ENCODE results near the gene APC2. TPM values are rescaled to one million over a fixed set of nuclear protein-coding genes. Genes with fewer than 3 reads are reported as not detected.

The APC2 gene
- total and polyA plus RNA-seq, 4 donors, result under 0.01 to 0.06 (median 0.03) TPM

GRCh38 chr19:1481224-1481892 is 31.4 kb downstream of the APC2 start:
- no peak overlapping the region for H3K27ac ChIP-seq (ENCODE audit: low read depth in 1 of 2, low read length in 2 of 2)
- peaks cover 0 to 2% (median 0%) of the 10 kb centered on the region in 4 donors for H3K36me3 ChIP-seq (ENCODE audit: control insufficient read depth in 4 of 4, insufficient read depth in 3 of 4, low read depth in 1 of 4, low read length in 3 of 4)
- WGBS, result 92% methylated on average over 26 of the region's 26 CpGs
- H3K9ac ChIP-seq (ENCODE audit: low read depth in 1 of 2, low read length in 2 of 2), result no peak overlapping the region
- H3K4me1 ChIP-seq (ENCODE audit: control insufficient read depth in 4 of 4, insufficient read depth in 4 of 4, low read length in 3 of 4), result peaks cover 2 to 17% (median 8%) of the 10 kb centered on the region in 4 donors
- no peaks in the 10 kb centered on the region for H3K27me3 ChIP-seq (ENCODE audit: control insufficient read depth in 4 of 4, insufficient read depth in 4 of 4, low read length in 3 of 4)
- no peak overlapping the region for H3K4me3 ChIP-seq (ENCODE audit: low read depth in 1 of 3, low read length in 3 of 3)
- TF ChIP-seq TAF1 (conservative IDR thresholded peaks at IDR 0.05), result no peak
- no peak for TF ChIP-seq RAD21 (IDR thresholded peaks at IDR 0.05)
- TF ChIP-seq FOXA2 (IDR thresholded peaks at IDR 0.05), result no peak
- no peak for TF ChIP-seq ATF3 (IDR thresholded peaks at IDR 0.05)
- TF ChIP-seq MAX (IDR thresholded peaks at IDR 0.05), result no peak
- TF ChIP-seq GABPA (IDR thresholded peaks at IDR 0.05 in 1 of 2, conservative IDR thresholded peaks at IDR 0.05 in 1 of 2), result no peak
- TF ChIP-seq REST (IDR thresholded peaks at IDR 0.05), result no peak
- TF ChIP-seq CTCF (IDR thresholded peaks at IDR 0.05; ENCODE audit: low read depth, low read length, missing input control), result no peak
- TF ChIP-seq YY1 (IDR thresholded peaks at IDR 0.05), result no peak
- TF ChIP-seq JUND (IDR thresholded peaks at IDR 0.05), result no peak
- H3K9me3 ChIP-seq (ENCODE audit: control insufficient read depth in 4 of 4, low read length in 3 of 4), result no peaks in the 10 kb centered on the region
- DNase-seq (ENCODE audit: low spot score), result no peak

- Histone ChIP-seq H3K36me3 (ENCODE audit: control insufficient read depth in 4 of 4, insufficient read depth in 3 of 4, low read depth in 1 of 4, low read length in 3 of 4) (no peaks in the 10 kb centered on the region), H3K9ac (ENCODE audit: low read depth in 1 of 2, low read length in 2 of 2) (no peak overlapping the region), H3K4me3 (ENCODE audit: low read depth in 1 of 3, low read length in 3 of 3) (no peak overlapping the region), H3K9me3 (ENCODE audit: control insufficient read depth in 4 of 4, low read length in 3 of 4) (no peaks in the 10 kb centered on the region), H3K4me1 (ENCODE audit: control insufficient read depth in 4 of 4, insufficient read depth in 4 of 4, low read length in 3 of 4) (peaks cover 2 to 17% (median 8%) of the 10 kb centered on the region in 4 donors), H3K27ac (ENCODE audit: low read depth in 1 of 2, low read length in 2 of 2) (no peak overlapping the region), H3K27me3 (ENCODE audit: control insufficient read depth in 4 of 4, insufficient read depth in 4 of 4, low read length in 3 of 4) (no peaks in the 10 kb centered on the region)
- no peak for DNase-seq (ENCODE audit: low spot score)
- 93% methylated on average over 36 of the region's 36 CpGs for WGBS
- TF ChIP-seq TAF1 (conservative IDR thresholded peaks at IDR 0.05) (no peak), YY1 (IDR thresholded peaks at IDR 0.05) (no peak), ATF3 (IDR thresholded peaks at IDR 0.05) (no peak), GABPA (IDR thresholded peaks at IDR 0.05 in 1 of 2, conservative IDR thresholded peaks at IDR 0.05 in 1 of 2) (no peak), REST (IDR thresholded peaks at IDR 0.05) (no peak), EGR1 (IDR thresholded peaks at IDR 0.05; ENCODE audit: low read depth in 2 of 2) (no peak), FOXA2 (IDR thresholded peaks at IDR 0.05) (no peak), RAD21 (IDR thresholded peaks at IDR 0.05) (no peak), SP1 (IDR thresholded peaks at IDR 0.05) (no peak), HNF4G (IDR thresholded peaks at IDR 0.05) (no peak), MAX (IDR thresholded peaks at IDR 0.05) (no peak), FOXA1 (IDR thresholded peaks at IDR 0.05) (no peak), ZBTB33 (IDR thresholded peaks at IDR 0.05) (no peak)
Measured at GRCh38 chr19:1481893-1482360, 32.0 kb downstream of the APC2 start.
